WTC11 (cell line): ENCODE data around the gene C9.

Experiments used
- ATF1 ChIP-seq: sonication (generic); formaldehyde crosslinking; IDR thresholded peaks from 2 replicates; pipeline ENCODE4 v1.8.1; 2023; ENCODE audit warnings: mild to moderate bottlenecking, moderate library complexity, missing genetic modification reagents
- CTCF ChIP-seq: fragments of 200-600 bp; IDR thresholded peaks from 2 replicates; pipeline ENCODE4 v1.8.0; 2022; ENCODE audit warnings: antibody characterized with exemption
- ESRRA ChIP-seq: sonication (generic); formaldehyde crosslinking; IDR thresholded peaks from 2 replicates; pipeline ENCODE4 v1.8.1; 2022; ENCODE audit warnings: mild to moderate bottlenecking, missing genetic modification reagents, borderline replicate concordance
- JUN ChIP-seq: sonication (generic); formaldehyde crosslinking; IDR thresholded peaks from 2 replicates; pipeline ENCODE4 v1.8.0; 2023; ENCODE audit warnings: mild to moderate bottlenecking, missing genetic modification reagents
- NR1H2 ChIP-seq: sonication (generic); formaldehyde crosslinking; IDR thresholded peaks from 2 replicates; pipeline ENCODE4 v1.9.0; 2021; ENCODE audit warnings: mild to moderate bottlenecking, moderate library complexity, missing genetic modification reagents
- NR2C2 ChIP-seq: sonication (generic); formaldehyde crosslinking; IDR thresholded peaks from 2 replicates; pipeline ENCODE4 v1.8.0; 2022; ENCODE audit warnings: mild to moderate bottlenecking, missing genetic modification reagents
- PRRX2 ChIP-seq: fragments of 250-450 bp; sonication (Bioruptor Pico); IDR thresholded peaks from 2 replicates; pipeline ENCODE4 v1.8.0; 2021; ENCODE audit warnings: mild to moderate bottlenecking
- SP1 ChIP-seq: sonication (generic); formaldehyde crosslinking; conservative IDR thresholded peaks from 2 replicates; pipeline ENCODE4 v1.8.1; 2022; ENCODE audit warnings: missing genetic modification reagents
- ZNF138 ChIP-seq: sonication (generic); formaldehyde crosslinking; conservative IDR thresholded peaks from 2 replicates; pipeline ENCODE4 v1.8.1; 2022; ENCODE audit warnings: mild to moderate bottlenecking, moderate library complexity, missing genetic modification reagents
- TF ChIP-seq, protein P1 (sequence below): sonication (generic); formaldehyde crosslinking; IDR thresholded peaks from 2 replicates; pipeline ENCODE4 v1.8.0; 2022; ENCODE audit warnings: mild to moderate bottlenecking, missing genetic modification reagents

- no peak for TF ChIP-seq CTCF
- no peak for TF ChIP-seq ATF1 (CRISPR knock-in tag)
- no peak for TF ChIP-seq PRRX2 (CRISPR knock-in tag)
- TF ChIP-seq SP1 = no peak
- TF ChIP-seq ZNF138 (CRISPR knock-in tag) = no peak
- TF ChIP-seq, protein P1, sequence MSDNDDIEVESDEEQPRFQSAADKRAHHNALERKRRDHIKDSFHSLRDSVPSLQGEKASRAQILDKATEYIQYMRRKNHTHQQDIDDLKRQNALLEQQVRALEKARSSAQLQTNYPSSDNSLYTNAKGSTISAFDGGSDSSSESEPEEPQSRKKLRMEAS (CRISPR knock-in tag) = no peak
- TF ChIP-seq ESRRA = no peak
- TF ChIP-seq NR1H2 (CRISPR knock-in tag) = no peak
- TF ChIP-seq NR2C2 (CRISPR knock-in tag) = no peak
- no peak for TF ChIP-seq JUN (CRISPR knock-in tag)
These were observed 36.7 kb upstream of the C9 start for GRCh38 chr5:39400713-39401578.
